ENCODE results near the gene IL1R1.

DNA sequence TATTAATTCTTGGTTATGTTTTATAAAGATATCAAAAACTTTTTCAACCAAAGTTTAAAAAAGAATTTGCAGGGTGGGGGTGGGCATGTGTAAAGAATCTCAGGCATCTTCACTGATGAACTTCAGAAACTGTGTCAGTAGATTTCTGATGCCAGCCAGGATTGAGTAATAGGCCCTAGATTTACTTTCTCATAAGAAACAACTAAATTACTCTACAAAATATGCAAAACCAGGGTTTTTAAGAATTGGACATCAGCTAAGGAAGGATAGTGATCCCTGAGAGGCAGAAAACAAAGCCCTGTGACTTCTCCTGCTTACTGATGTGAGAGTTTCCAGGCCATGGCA, 11.9 kb upstream of the IL1R1 start:
- TF ChIP-seq, protein P1, sequence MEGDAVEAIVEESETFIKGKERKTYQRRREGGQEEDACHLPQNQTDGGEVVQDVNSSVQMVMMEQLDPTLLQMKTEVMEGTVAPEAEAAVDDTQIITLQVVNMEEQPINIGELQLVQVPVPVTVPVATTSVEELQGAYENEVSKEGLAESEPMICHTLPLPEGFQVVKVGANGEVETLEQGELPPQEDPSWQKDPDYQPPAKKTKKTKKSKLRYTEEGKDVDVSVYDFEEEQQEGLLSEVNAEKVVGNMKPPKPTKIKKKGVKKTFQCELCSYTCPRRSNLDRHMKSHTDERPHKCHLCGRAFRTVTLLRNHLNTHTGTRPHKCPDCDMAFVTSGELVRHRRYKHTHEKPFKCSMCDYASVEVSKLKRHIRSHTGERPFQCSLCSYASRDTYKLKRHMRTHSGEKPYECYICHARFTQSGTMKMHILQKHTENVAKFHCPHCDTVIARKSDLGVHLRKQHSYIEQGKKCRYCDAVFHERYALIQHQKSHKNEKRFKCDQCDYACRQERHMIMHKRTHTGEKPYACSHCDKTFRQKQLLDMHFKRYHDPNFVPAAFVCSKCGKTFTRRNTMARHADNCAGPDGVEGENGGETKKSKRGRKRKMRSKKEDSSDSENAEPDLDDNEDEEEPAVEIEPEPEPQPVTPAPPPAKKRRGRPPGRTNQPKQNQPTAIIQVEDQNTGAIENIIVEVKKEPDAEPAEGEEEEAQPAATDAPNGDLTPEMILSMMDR (IDR thresholded peaks at IDR 0.05; ENCODE audit: low read length): no peak
- no peak for TF ChIP-seq EZH2 (IDR thresholded peaks at IDR 0.05; ENCODE audit: borderline replicate concordance, low read length)

Measured in OCI-LY1 (cell line).